Activated CD8-positive, alpha-beta memory T cell treated with anti-CD3 and anti-CD28 coated beads, Interleukin-2, amount 50 U/mL, for 24 hours (primary cell): ENCODE data around the gene ADAMTSL2.

Experiments
- DNase-seq: peaks from one replicate; pipeline ENCODE4 v3.0.0-alpha.2; 2020; ENCODE audit errors: extremely low read depth

Gene ADAMTSL2

GRCh38 chr9:133589454-133590227 lies 55.1 kb downstream of the ADAMTSL2 start:
- DNase-seq, result no peak

- no peak for DNase-seq
Observed at GRCh38 chr9:133590231-133590855, 55.8 kb downstream of the ADAMTSL2 start.

DNA sequence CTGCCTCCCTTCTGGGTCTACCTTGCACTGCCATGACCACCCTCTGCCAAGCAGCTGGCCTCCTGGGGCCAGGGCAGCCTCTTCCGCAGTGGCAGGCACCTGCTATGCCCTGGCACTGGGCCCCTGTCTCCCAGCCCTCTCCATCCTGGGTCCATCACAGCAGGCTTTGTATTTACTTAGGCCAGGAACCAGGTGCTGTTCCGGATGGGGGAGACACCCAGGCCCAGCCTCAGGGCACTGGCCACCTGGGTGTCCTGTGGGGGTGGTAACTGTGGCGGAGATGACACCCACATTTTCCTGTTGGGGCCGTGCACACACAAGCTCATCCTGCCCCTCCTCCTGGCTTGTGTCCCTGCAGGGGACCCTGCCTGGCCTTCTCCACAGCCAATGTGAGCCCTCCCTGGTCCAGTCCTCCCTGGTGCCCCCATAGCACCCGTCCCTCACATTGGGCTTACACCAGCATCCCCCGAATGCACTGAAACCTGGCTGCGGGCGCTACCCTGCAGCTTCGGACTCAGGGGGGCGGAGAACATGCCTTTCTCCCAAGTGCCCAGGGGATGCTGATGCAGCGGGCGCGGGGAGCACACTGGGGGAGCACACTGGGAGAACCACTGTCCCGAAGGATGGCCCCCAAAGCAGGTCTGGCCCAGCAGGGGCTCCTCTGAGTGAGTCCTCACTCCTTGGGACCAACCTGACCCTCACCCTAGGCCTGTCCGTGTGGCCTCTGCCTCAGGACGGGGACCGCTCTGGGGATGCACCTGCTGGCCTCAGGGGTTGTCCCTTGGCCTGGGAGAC lies 56.8 kb downstream of the ADAMTSL2 start:
- DNase-seq, result no peak

- DNase-seq, result no peak
Observed at GRCh38 chr9:133591985-133592384, 57.5 kb downstream of the ADAMTSL2 start.

- DNase-seq, result no peak
Observed at GRCh38 chr9:133592731-133593409, 58.4 kb downstream of the ADAMTSL2 start.

- no peak for DNase-seq
Observed at GRCh38 chr9:133593587-133594253, 59.2 kb downstream of the ADAMTSL2 start.

GRCh38 chr9:133594310-133594709 lies 59.8 kb downstream of the ADAMTSL2 start:
- no peak for DNase-seq

GRCh38 chr9:133595910-133596309 lies 61.4 kb downstream of the ADAMTSL2 start:
- DNase-seq, result no peak

DNA sequence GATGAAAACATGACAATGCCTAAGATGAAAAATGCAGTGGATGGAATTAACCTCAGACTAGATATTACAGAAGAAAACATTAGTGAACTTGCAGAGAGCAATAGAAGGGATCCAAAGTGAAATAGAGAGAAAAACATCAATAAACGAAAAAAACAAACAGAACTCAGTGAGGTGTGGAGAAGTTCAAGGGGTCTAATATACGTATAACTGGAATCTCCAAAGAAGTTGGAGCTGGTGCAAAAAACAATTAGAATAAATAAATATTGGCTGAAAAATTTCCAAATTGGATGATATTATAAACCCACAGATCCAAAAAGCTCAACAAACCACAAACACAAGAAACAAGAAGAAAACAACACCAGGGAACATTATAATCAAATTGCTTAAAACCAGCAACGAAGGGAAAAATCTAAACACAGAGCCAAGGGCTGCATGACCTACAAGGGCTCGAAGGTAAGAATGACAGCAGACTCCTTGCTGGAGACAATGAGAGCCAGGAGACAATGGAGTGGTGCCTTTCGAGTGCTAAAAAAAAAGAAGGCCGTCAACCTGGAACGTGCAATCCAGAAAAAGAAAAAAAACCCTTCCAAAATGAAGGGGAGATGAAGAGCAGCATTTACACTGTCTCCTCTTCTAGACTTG lies 62.9 kb downstream of the ADAMTSL2 start:
- DNase-seq, result no peak

DNA sequence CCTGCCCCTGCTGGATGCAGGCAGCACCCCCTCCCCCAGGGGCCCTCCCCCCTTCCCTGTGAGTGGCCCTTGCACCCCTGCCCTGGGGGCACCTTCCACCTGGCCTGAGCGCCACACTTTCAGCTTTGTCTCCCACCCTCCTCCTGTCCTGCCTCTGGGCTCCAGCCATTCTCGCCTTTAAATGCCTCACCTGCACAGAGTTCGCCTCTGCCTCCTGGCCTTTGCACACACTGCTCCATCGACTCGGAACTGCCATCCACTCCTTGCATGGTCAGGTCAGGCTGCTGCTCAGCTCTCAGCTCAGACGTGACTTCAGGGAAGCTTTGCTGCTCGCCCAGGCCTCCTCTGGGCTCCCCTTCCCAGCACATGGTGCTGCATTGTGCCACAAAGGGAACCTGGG lies 64.5 kb downstream of the ADAMTSL2 start:
- no peak for DNase-seq

DNA sequence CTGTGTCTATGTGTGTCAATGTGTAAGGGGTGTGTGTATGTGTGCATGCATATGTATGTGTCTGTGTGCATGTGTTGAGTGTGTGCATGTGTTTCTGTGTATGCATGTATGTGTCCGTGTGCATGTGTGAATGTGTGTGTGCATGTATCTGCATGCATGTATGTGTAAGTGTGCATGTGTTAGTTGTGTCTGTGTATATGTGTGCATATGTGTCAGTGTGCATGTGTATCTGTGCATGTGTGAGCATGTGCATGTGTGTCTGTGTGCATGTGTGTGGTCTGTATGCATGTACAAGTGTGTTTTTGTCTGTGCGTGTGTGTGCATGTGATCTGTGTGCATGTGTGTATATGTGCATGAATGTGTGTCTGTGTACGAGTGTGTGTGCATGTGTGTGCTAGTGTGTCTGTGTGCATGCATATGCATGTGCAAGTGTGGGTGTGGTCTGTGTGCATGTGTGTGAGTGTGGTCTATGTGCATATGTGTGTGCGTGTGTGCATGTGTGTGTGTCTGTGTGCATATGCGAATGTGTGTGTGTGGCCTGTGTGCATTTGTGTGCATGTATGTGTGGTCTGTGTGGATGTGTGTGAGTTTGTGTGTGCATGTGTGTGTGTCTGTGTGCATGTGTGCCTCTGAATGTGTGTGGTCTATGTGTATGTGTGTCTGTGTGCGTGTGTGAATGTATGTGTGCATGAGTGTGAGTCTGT lies 65.1 kb downstream of the ADAMTSL2 start:
- no peak for DNase-seq

- no peak for DNase-seq
Observed at GRCh38 chr9:133600739-133601138, 66.2 kb downstream of the ADAMTSL2 start.

- DNase-seq, result no peak
Observed at GRCh38 chr9:133601746-133602145, 67.2 kb downstream of the ADAMTSL2 start.

GRCh38 chr9:133602277-133602676 lies 67.8 kb downstream of the ADAMTSL2 start:
- DNase-seq, result no peak

DNA sequence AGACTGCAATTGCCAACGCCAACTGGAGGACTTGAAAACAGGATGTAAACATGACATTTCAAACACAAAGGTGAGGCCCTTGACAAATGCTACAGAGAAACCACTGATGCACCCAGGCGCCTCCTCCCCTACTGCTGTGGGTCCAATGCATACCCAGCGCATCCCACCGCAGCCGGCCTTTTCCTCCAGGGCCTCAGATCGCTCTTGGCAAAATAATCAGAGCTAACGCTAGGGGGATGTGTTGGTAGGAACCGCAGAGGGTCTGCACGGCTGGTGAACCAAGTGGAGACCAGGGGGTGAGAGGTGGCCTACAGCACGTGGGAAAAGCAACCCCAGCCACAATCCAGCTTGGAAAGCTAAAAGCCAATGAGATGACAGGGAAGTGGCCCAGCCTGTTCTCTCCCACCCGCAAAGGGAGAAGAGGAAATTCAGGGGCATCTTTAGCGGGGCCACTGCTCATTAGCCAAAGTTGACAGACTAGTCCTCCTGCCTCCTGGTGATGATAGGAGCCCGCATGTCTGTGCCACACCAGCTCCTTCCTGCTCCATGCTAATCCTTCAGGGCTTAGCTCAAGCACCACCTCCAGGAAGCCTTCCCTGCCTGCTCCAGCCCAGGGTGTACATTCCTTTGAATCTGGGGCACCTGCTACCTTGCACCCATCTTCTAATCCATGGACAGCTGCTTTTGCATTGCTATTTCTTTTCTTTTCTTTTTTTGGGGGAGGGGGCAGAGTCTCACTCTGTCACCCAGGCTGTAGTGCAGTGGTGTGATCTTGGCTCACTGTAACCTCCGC lies 68.8 kb downstream of the ADAMTSL2 start:
- no peak for DNase-seq

- DNase-seq, result peak; percentile 3
Observed at GRCh38 chr9:133604214-133604613, 69.7 kb downstream of the ADAMTSL2 start.

DNA sequence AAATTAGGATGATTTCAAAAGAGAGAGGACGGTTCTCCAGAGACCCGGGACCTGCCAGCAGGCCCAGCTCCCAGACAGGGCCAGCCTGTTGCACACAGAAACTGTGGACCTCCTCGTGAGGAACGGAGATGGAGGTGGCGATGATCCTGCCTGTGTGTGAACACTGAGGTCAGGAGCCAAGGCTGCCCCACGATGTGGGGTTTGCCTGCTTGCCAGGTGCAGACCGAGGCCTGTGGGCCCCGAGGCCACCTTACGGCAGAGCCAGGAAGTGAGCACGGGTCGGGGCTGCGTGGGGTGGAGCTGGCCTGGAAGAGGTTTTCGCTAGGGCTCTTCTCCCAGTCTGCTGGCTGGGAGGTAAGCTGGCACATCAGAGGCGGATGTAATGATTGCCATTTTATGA lies 70.4 kb downstream of the ADAMTSL2 start:
- no peak for DNase-seq

DNA sequence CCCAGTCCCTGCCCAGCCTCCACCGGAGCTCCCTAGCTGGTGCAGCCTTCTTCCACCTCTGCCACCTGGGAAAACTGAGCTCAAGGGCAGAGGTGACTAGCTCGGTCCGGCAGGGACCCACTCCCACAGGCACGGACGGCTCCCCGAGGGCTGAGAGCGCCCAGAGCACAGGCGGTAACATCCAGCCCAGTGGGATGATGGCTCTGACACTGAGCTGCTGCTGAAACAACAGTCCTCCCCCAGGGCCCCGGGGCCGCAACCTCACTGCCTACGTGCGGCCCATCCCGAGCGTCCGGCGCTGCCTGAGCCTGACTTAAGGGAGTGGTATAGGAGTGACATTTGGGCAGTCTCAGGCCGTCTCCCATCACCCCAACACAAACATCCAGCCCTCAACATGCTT lies 70.9 kb downstream of the ADAMTSL2 start:
- no peak for DNase-seq

GRCh38 chr9:133605856-133606707 lies 71.6 kb downstream of the ADAMTSL2 start:
- no peak for DNase-seq
